SK-N-SH (cell line): ENCODE results near the gene AXIN1. TPM values are rescaled to one million over a fixed set of nuclear protein-coding genes. Genes with fewer than 3 reads are reported as not detected.

Source experiments
- CTCF ChIA-PET: fragments of 300-600, 350-600 bp; formaldehyde crosslinking; extraction: SDS; loops from one replicate; lab custom pipeline; 2021; lab: Yijun Ruan, JAX
- POLR2A ChIA-PET: fragments of 350-600 bp; sonication (Branson Sonifier 250); formaldehyde crosslinking; extraction: SDS; loops from one replicate; lab custom pipeline; 2020; ENCODE audit warnings: antibody characterized with exemption, inconsistent platforms; lab: Yijun Ruan, JAX
- DNase-seq: peaks from one replicate; pipeline ENCODE4 v3.0.0; 2012
- H2AFZ ChIP-seq: fragments of 200-600 bp; sonication (generic); 2 replicates; pipeline ENCODE4 v1.8.1; 2016; ENCODE audit warnings: antibody characterized with exemption, mild to moderate bottlenecking, low read depth
- H3F3A ChIP-seq: fragments of 200-600 bp; sonication (generic); replicated peaks from 2 replicates; pipeline ENCODE3; 2016; ENCODE audit warnings: antibody characterized with exemption, mild to moderate bottlenecking; ENCODE audit not compliant: insufficient read depth
- H3K27ac ChIP-seq, 2 experiments: fragments of 200-500 bp in 1 of 2; fragments of 200-600 bp in 1 of 2; sonication (Bioruptor generic) in 1 of 2; sonication (generic), shearing (Covaris generic) in 1 of 2; 2 replicates each; pipeline versions ENCODE4 v1.5.1 to v1.6.1; 2014 to 2016; ENCODE audit warnings: low read depth in 2 of 2, inconsistent platforms in 1 of 2, low read length in 1 of 2, mild to moderate bottlenecking in 1 of 2, mixed read lengths in 1 of 2
- H3K27me3 ChIP-seq: fragments of 200-600 bp; sonication (generic), shearing (Covaris generic); 2 replicates; pipeline ENCODE4 v1.6.1; 2016; ENCODE audit warnings: mixed run types; ENCODE audit not compliant: insufficient read depth
- H3K36me3 ChIP-seq, 2 experiments: fragments of 200-500 bp in 1 of 2; fragments of 200-600 bp in 1 of 2; sonication (Bioruptor generic) in 1 of 2; sonication (generic) in 1 of 2; replicated peaks in 1 of 2; 2 replicates each; pipeline versions ENCODE3 to v1.5.1; 2014 to 2016; ENCODE audit warnings: low read length in 1 of 2, mild to moderate bottlenecking in 1 of 2; ENCODE audit not compliant: insufficient read depth in 2 of 2, control insufficient read depth in 1 of 2
- H3K4me1 ChIP-seq, 2 experiments: fragments of 200-500 bp in 1 of 2; fragments of 200-600 bp in 1 of 2; sonication (Bioruptor generic) in 1 of 2; sonication (generic), shearing (Covaris generic) in 1 of 2; 2 replicates each; pipeline versions ENCODE4 v1.5.1 to v1.6.1; 2014 to 2016; ENCODE audit warnings: low read depth in 1 of 2, low read length in 1 of 2, mixed run types in 1 of 2; ENCODE audit not compliant: insufficient read depth in 2 of 2, control insufficient read depth in 1 of 2
- H3K4me2 ChIP-seq: fragments of 200-600 bp; sonication (generic), shearing (Covaris generic); 2 replicates; pipeline ENCODE4 v1.6.1; 2017; ENCODE audit warnings: mixed run types
- H3K4me3 ChIP-seq, 2 experiments: fragments of 200-500 bp in 1 of 2; fragments of 200-600 bp in 1 of 2; sonication (Bioruptor generic) in 1 of 2; sonication (generic), shearing (Covaris generic) in 1 of 2; 2 replicates each; pipeline versions ENCODE4 v1.5.1 to v1.8.1; 2014 to 2016; ENCODE audit warnings: low read depth in 2 of 2, inconsistent platforms in 1 of 2, low read length in 1 of 2, mild to moderate bottlenecking in 1 of 2, mixed read lengths in 1 of 2, moderate library complexity in 1 of 2
- H3K79me2 ChIP-seq: fragments of 200-600 bp; sonication (generic); 2 replicates; pipeline ENCODE4 v1.8.1; 2017; ENCODE audit warnings: mild to moderate bottlenecking; ENCODE audit not compliant: insufficient read depth
- H3K9ac ChIP-seq: fragments of 200-600 bp; sonication (generic); 2 replicates; pipeline ENCODE4 v1.6.1; 2017; ENCODE audit warnings: mixed run types
- H3K9me2 ChIP-seq: fragments of 200-600 bp; sonication (generic); 2 replicates; pipeline ENCODE4 v1.6.1; 2017; ENCODE audit warnings: mixed run types
- H3K9me3 ChIP-seq: fragments of 200-600 bp; sonication (generic); 2 replicates; pipeline ENCODE4 v1.6.1; 2017; ENCODE audit warnings: mixed run types, mild to moderate bottlenecking, moderate library complexity
- H4K20me1 ChIP-seq: fragments of 200-600 bp; sonication (generic); 2 replicates; pipeline ENCODE4 v1.6.1; 2017; ENCODE audit warnings: mild to moderate bottlenecking, mixed run types; ENCODE audit not compliant: insufficient read depth
- CTCF ChIP-seq: fragments of 200-600 bp; sonication (generic); IDR thresholded peaks from 2 replicates; pipeline ENCODE4 v1.6.1; 2017; ENCODE audit warnings: antibody characterized with exemption, mild to moderate bottlenecking, moderate library complexity
- ELF1 ChIP-seq: IDR thresholded peaks from 2 replicates; pipeline ENCODE4 v1.4.0; 2012
- FOXJ3 ChIP-seq: sonication (generic); formaldehyde crosslinking; IDR thresholded peaks from 2 replicates; pipeline ENCODE4 v1.5.1; 2020; ENCODE audit warnings: mild to moderate bottlenecking, missing genetic modification reagents
- FOXM1 ChIP-seq: IDR thresholded peaks from 2 replicates; pipeline ENCODE4 v1.4.0; 2012; ENCODE audit warnings: low read depth, mild to moderate bottlenecking
- GATA2 ChIP-seq: sonication (generic); formaldehyde crosslinking; IDR thresholded peaks from 2 replicates; pipeline ENCODE4 v1.5.0; 2020; ENCODE audit warnings: mild to moderate bottlenecking, missing genetic modification reagents
- JUND ChIP-seq: IDR thresholded peaks from 2 replicates; pipeline ENCODE4 v1.4.0; 2012
- MAX ChIP-seq: IDR thresholded peaks from 2 replicates; pipeline ENCODE4 v1.4.0; 2012; ENCODE audit warnings: low read depth
- MEF2A ChIP-seq: IDR thresholded peaks from 2 replicates; pipeline ENCODE4 v1.4.0; 2012; ENCODE audit warnings: low read depth, borderline replicate concordance
- NFIC ChIP-seq: IDR thresholded peaks from 2 replicates; pipeline ENCODE4 v1.4.0; 2012; ENCODE audit warnings: borderline replicate concordance
- RAD21 ChIP-seq: IDR thresholded peaks from 2 replicates; pipeline ENCODE4 v1.6.1; 2012; ENCODE audit warnings: mild to moderate bottlenecking, low read length
- RCOR1 ChIP-seq: fragments of 150-350 bp; IDR thresholded peaks from 2 replicates; pipeline ENCODE4 v1.6.1; 2017; ENCODE audit warnings: antibody characterized with exemption, low read length
- REST ChIP-seq: IDR thresholded peaks from 2 replicates; pipeline ENCODE4 v1.6.1; 2012; ENCODE audit warnings: mild to moderate bottlenecking, low read depth, low read length, moderate library complexity
- RXRA ChIP-seq: IDR thresholded peaks from 2 replicates; pipeline ENCODE4 v1.4.0; 2012; ENCODE audit warnings: low read depth, mild to moderate bottlenecking, borderline replicate concordance
- SIN3A ChIP-seq: IDR thresholded peaks from 2 replicates; pipeline ENCODE4 v1.6.1; 2012; ENCODE audit warnings: low read depth, mild to moderate bottlenecking, low read length, moderate library complexity, borderline replicate concordance
- TEAD4 ChIP-seq: IDR thresholded peaks from 2 replicates; pipeline ENCODE4 v1.4.0; 2012; ENCODE audit warnings: mild to moderate bottlenecking, borderline replicate concordance; ENCODE audit not compliant: insufficient read depth
- USF1 ChIP-seq: IDR thresholded peaks from 2 replicates; pipeline ENCODE4 v1.4.0; 2012; ENCODE audit warnings: low read depth, borderline replicate concordance
- WGBS: methylation state at CpG from one replicate; pipeline ENCODE4 v1.1.6; 2017; ENCODE audit warnings: low lambda C conversion rate; 5-methylcytosine and 5-hydroxymethylcytosine counted together
- polyA plus RNA-seq, 3 experiments: library from polyadenylated mRNA; depleted of rRNA; stranded (reverse); fragments of >200 nt; gene quantifications; 2 replicates each; pipeline ENCODE4 v1.2.3, GENCODE V29; 2012

The AXIN1 gene
- polyA plus RNA-seq, 1 of the 3 experiments (the other 2 are of a cell fraction): 19.9 TPM

GRCh38 chr16:373848-374615, 21.5 kb upstream of the AXIN1 start:
- Histone ChIP-seq H4K20me1 (peaks cover 6% of the 10 kb centered on the region), H3K9me2 (no peaks in the 10 kb centered on the region), H3F3A (peaks cover 5% of the 10 kb centered on the region), H3K9me3 (no peaks in the 10 kb centered on the region), H3K27me3 (no peaks in the 10 kb centered on the region), H3K4me1 (peaks cover 8 to 20% of the 10 kb centered on the region in 2 experiments; a peak in 2 of 4 replicates), H3K9ac (no peak overlapping the region), H3K79me2 (peaks cover 6% of the 10 kb centered on the region), H3K36me3 (peaks cover 0 to 56% of the 10 kb centered on the region in 2 experiments), H2AFZ (no peak overlapping the region), H3K4me3 (no peak overlapping the region), H3K27ac (no peak overlapping the region), H3K4me2 (no peak overlapping the region)
- ChIA-PET CTCF (interaction anchor here (1.7 kb wide), 1 partner anchor 11 kb away, joined by 9 read pairs; no protein-coding TSS in a partner anchor), POLR2A (no interaction called here)
- no peak for DNase-seq
- TF ChIP-seq JUND (no peak), ELF1 (no peak), MAX (no peak), USF1 (no peak), NFIC (no peak)
- WGBS: 93% methylated on average over 13 of the region's 44 CpGs

- Histone ChIP-seq H3K79me2 (no peaks in the 10 kb centered on the region; the same call in 1 of the 2 replicates), H3K9ac (no peak overlapping the region), H2AFZ (no peak overlapping the region), H3K9me2 (no peaks in the 10 kb centered on the region), H3K4me1 (peaks cover 8 to 20% of the 10 kb centered on the region in 2 experiments; a peak in 2 of 4 replicates), H3K27me3 (no peaks in the 10 kb centered on the region), H3F3A (peaks cover 5% of the 10 kb centered on the region), H3K27ac (no peak overlapping the region), H3K36me3 (peaks cover 2 to 65% of the 10 kb centered on the region in 2 experiments), H3K9me3 (no peaks in the 10 kb centered on the region), H4K20me1 (no peaks in the 10 kb centered on the region), H3K4me2 (no peak overlapping the region), H3K4me3 (no peak overlapping the region)
- POLR2A ChIA-PET: no interaction called here
- CTCF ChIA-PET: no interaction called here
- 100% methylated on average over 3 of the region's 5 CpGs for WGBS
- no peak for DNase-seq
- no peak for TF ChIP-seq RAD21
- TF ChIP-seq NFIC: no peak
- TF ChIP-seq SIN3A: no peak
- TF ChIP-seq CTCF: no peak
- TF ChIP-seq TEAD4: no peak
- no peak for TF ChIP-seq RXRA
- TF ChIP-seq GATA2 (CRISPR knock-in tag): no peak
- TF ChIP-seq USF1: no peak
- no peak for TF ChIP-seq MAX
- no peak for TF ChIP-seq FOXJ3 (CRISPR knock-in tag)
- TF ChIP-seq REST: no peak
- no peak for TF ChIP-seq FOXM1
- TF ChIP-seq MEF2A: no peak
- TF ChIP-seq RCOR1: no peak
Observed at GRCh38 chr16:373020-373598, 20.6 kb upstream of the AXIN1 start.
